Omental fat pad (tissue), 4 donors: ENCODE results near the gene SORCS2. TPM values are rescaled to one million over a fixed set of nuclear protein-coding genes. Genes with fewer than 3 reads are reported as not detected.
A peak's percentile ranks its signal among the peaks of the same experiment; 100 is the strongest.

ENCODE experiments used
- ATAC-seq: fragments of 150-250 bp; one replicate; pipeline ENCODE4 v1.9.1; 2016; ENCODE audit warnings: mild to moderate bottlenecking, moderate library complexity; ENCODE audit not compliant: low FRiP score
- DNase-seq: peaks from one replicate; pipeline ENCODE4 v3.0.0-alpha.2; 2019; ENCODE audit warnings: low spot score
- total RNA-seq, 4 donors: library from RNA; depleted of rRNA; stranded (reverse); fragments of >200 nt; gene quantifications; one replicate each; pipeline ENCODE4 v1.1.0, GENCODE V29; 2016
- TF ChIP-seq, protein P1 (sequence below), 3 donors: fragments of 450-650 bp; IDR thresholded peaks; one replicate each; pipeline ENCODE4 v1.5.1; 2016 to 2017; ENCODE audit warnings: antibody characterized with exemption in 3 of 3, mild to moderate bottlenecking in 3 of 3, moderate library complexity in 2 of 3

The SORCS2 gene
- total RNA-seq, 4 donors from 2014 or later: 0.63 to 4.6 (median 1.2) TPM

DNA sequence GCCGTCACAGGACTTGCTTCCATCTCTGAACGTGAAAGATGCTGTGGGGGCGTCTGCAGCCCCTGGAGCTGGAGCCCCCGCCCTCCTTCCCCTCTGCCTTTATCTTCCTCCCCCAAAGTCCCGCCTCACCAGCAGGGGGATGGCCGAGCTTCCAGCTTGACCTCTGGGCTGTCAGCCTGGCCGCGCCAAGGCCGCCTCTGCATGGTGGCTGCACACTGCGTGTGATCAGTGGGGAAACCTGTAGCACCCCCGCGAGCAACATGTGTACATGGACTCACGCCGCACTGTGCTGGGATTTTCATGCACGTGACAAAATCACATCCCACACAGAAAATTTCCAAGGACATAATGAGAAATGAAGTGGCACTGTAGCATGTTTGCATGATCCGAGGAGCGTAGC, 268.9 kb downstream of the SORCS2 start:
- ATAC-seq: no peak
- TF ChIP-seq, protein P1, sequence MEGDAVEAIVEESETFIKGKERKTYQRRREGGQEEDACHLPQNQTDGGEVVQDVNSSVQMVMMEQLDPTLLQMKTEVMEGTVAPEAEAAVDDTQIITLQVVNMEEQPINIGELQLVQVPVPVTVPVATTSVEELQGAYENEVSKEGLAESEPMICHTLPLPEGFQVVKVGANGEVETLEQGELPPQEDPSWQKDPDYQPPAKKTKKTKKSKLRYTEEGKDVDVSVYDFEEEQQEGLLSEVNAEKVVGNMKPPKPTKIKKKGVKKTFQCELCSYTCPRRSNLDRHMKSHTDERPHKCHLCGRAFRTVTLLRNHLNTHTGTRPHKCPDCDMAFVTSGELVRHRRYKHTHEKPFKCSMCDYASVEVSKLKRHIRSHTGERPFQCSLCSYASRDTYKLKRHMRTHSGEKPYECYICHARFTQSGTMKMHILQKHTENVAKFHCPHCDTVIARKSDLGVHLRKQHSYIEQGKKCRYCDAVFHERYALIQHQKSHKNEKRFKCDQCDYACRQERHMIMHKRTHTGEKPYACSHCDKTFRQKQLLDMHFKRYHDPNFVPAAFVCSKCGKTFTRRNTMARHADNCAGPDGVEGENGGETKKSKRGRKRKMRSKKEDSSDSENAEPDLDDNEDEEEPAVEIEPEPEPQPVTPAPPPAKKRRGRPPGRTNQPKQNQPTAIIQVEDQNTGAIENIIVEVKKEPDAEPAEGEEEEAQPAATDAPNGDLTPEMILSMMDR (IDR thresholded peaks at IDR 0.05): no peak
- no peak for DNase-seq

DNA sequence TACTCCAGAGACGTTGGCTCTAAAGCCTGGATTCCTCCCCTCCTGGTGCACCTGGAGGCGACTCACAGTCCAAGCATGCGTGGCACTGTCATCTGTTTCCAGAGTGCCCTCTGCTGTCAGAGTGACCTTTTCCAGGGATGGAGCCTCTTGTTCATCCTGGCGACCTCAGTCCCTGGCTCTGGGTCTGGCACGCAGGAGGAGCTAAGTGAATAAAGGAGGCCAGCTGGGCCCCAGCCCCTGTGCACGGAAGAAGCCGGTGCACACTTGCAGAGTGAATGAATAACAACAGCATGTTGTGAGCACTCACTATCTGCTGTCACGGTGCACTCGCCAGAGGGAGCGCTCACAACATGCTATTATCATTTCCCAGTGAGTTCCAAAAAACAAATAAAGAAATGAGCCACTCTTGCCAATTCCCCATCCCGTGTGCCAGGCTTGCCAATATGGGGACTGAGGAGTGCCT, 270.2 kb downstream of the SORCS2 start:
- ATAC-seq: no peak
- DNase-seq: no peak

DNA sequence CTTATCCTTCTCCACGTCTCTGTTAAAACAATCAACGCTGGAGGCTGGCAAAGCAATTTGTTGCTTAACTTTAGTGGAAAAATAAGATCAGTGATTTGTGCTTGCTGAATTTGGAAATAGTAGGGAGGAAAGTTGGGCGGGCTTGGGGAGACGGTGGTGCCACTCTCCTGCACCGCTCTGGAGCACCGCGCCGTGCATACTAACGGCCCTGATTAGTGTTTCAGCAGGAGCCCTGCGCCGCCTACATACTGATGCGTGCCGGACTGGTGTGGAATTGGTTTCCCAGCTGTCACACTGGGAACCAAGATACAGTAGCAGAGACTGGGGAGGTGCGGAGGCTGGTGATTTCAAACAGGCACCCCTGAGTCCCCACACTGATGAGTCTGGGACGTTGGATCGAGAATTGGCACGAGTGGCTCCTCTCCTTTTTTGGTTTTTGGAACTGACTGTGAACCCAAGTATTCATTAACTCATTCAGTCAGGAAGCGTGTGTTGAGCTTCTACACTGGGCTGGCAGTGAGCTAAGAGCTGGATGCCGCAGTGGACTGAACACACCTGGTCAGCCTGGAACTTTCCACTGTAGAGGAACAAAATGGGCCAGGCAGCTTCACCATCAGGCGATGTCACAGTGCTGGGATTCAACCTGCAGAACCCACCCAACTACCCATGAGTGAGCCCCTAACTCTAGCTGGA, 271.4 kb downstream of the SORCS2 start:
- peak; percentile 84 for ATAC-seq
- no peak for DNase-seq
- TF ChIP-seq, protein P1 (IDR thresholded peaks at IDR 0.05): no peak

More for the DNA sequence above, 270.2 kb downstream of the SORCS2 start:
- TF ChIP-seq, protein P1 (IDR thresholded peaks at IDR 0.05): no peak

DNA sequence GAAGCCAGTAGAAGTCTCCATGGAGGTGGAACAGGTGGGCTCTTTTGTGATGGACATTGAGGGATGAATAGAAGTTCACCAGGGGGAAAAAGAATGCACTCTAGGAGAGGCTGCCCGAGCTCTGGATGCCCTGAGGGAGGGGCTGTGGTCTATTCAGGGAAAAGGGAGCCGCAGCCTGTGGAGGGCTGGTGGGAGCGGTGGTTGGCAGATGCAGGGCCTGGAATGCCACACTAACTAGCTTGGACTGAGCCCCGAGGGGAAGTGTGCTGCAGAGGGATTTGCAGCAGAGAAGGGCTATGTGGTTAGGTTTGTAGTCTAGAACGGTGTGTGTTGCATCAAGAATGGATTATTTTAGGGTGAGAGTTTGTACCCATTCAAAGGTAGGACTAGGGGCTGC, 271.9 kb downstream of the SORCS2 start:
- no peak for DNase-seq
- ATAC-seq: no peak
- TF ChIP-seq, protein P1 (IDR thresholded peaks at IDR 0.05): no peak

DNA sequence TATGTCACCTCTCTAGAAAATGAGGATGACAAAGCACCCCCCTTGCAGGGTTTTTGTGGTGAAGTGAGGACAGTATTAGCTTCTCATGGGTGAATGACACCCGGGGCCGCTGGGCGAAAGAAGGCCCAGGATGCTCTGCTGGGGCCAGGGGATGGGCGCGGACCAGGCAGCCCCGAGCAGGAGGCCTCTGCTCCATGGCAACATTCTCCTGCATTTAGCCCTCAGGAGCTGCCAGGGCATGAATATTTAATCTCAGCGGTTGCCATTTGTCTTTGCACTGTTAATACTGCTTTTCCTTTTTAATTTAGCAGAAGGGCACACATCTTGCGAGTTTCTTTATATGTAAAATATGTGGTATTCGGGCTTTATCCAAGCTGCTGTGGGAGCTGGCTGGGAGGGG, 272.7 kb downstream of the SORCS2 start:
- no peak for DNase-seq
- TF ChIP-seq, protein P1 (IDR thresholded peaks at IDR 0.05): no peak
- no peak for ATAC-seq

DNA sequence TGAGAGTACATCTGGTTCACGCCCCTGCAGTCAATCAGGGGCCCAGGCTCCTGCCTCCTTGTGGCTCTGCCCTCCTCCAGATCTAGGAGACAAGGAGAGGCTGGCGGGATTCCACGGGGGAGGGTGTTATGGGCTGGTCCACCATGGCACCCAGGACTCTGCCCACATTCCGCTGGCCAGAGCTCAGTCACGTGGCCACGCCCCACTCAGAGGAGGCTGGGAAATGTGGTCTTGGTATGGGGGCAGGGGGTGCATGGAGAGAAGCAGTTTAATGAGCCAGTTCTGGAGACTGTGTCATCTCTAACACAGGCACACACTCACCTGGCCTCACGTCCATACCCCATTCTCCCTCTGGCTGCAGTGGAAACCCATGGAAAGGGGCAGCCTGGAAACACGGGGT, 273.9 kb downstream of the SORCS2 start:
- ATAC-seq (no peak), DNase-seq (no peak)
- TF ChIP-seq, protein P1 (IDR thresholded peaks at IDR 0.05): no peak

DNA sequence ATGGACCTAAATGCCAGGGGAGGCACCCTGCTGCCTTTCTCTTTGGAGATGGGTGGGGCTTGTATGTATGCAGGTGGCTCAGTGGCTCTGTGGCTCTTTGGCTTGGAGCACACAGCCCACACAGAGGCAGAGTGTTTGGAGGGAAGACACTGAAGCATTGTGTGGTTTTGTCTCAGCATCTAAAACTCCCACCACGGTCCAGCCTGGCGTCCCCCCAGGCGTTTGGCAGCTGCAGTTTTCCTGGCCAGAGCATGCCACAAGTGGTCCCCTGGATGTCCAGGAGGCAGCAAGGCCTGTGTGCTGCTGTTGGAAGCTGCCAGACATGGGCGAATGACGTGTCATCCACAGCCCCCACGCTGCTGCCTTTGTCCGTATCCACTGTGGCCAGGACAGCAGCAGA, 274.6 kb downstream of the SORCS2 start:
- TF ChIP-seq, protein P1 (IDR thresholded peaks at IDR 0.05): no peak
- ATAC-seq: no peak
- DNase-seq: no peak
